Neutrophil (primary cell): ENCODE data around the gene ISG20L2.

Source experiments
- H3K27ac ChIP-seq: fragments of 200-600 bp; sonication (generic); 2 replicates; pipeline ENCODE4 v1.5.1; 2016; ENCODE audit warnings: mild to moderate bottlenecking, moderate library complexity
- H3K27me3 ChIP-seq: fragments of 200-600 bp; sonication (generic); 2 replicates; pipeline ENCODE4 v1.6.0; 2016; ENCODE audit warnings: mild to moderate bottlenecking
- H3K36me3 ChIP-seq: fragments of 200-600 bp; sonication (generic); 2 replicates; pipeline ENCODE4 v1.5.1; 2017
- H3K4me1 ChIP-seq, 2 experiments: fragments of 200-600 bp in 1 of 2; sonication (generic) in 1 of 2; 1 replicate in 1 of 2; 2 replicates in 1 of 2; pipeline versions ENCODE4 v1.5.1 to v1.6.1; 2013 to 2016; ENCODE audit warnings: low read depth in 1 of 2, low read length in 1 of 2, mild to moderate bottlenecking in 1 of 2, moderate library complexity in 1 of 2; ENCODE audit not compliant: control insufficient read depth in 1 of 2, insufficient read depth in 1 of 2
- H3K4me3 ChIP-seq, 2 experiments: fragments of 200-600 bp in 1 of 2; sonication (generic) in 1 of 2; 1 replicate in 1 of 2; 2 replicates in 1 of 2; pipeline ENCODE4 v1.5.1; 2013 to 2016; ENCODE audit warnings: low read depth in 1 of 2, low read length in 1 of 2, mild to moderate bottlenecking in 1 of 2, moderate library complexity in 1 of 2
- H3K9me3 ChIP-seq: fragments of 200-600 bp; sonication (generic); 2 replicates; pipeline ENCODE4 v1.5.1; 2016
- TF ChIP-seq, protein P1 (sequence below): fragments of 200-600 bp; sonication (generic); IDR thresholded peaks from 2 replicates; pipeline ENCODE4 v1.5.1; 2016; ENCODE audit warnings: antibody characterized with exemption

ISG20L2 gene

DNA sequence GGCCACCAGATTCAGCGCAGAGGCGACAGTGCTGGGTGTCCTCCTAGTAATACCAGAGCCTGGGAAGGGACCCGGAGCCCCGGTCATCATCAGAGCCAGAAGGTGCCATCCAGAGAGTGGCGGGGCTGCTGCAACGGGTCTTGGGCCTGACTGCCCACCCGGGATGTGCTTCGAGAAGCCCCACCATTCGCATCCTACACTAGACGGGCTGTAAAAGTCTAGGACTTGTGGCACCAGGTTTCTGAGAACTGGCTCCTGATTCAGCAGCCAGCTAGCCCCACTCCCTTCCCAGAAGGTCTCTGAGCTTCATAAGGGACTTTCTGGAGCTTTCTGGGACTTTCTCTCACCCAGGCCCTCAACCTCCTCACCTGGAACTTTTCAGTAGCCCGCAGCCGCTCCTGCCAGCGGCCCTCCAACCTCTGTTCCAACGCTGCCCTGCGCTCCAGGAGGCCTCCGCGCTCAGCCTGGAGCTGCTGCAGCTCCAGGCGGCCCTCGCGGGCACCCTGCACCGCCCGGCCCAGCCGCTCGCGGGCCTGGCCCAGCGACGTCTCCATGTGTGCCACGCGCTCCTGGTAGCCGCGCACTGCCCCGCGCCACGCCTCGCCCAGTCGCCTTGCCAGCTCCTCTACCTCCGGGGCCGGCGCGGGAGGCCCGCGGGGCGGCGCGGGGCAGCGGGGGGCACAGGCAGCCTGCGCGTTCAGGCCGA is 52.3 kb downstream of the ISG20L2 start:
- peaks cover 98% of the 10 kb centered on the region for H3K27me3 ChIP-seq
- no peak overlapping the region for H3K4me3 ChIP-seq
- H3K36me3 ChIP-seq = no peaks in the 10 kb centered on the region
- no peaks in the 10 kb centered on the region for H3K4me1 ChIP-seq
- no peaks in the 10 kb centered on the region for H3K9me3 ChIP-seq
- TF ChIP-seq, protein P1, sequence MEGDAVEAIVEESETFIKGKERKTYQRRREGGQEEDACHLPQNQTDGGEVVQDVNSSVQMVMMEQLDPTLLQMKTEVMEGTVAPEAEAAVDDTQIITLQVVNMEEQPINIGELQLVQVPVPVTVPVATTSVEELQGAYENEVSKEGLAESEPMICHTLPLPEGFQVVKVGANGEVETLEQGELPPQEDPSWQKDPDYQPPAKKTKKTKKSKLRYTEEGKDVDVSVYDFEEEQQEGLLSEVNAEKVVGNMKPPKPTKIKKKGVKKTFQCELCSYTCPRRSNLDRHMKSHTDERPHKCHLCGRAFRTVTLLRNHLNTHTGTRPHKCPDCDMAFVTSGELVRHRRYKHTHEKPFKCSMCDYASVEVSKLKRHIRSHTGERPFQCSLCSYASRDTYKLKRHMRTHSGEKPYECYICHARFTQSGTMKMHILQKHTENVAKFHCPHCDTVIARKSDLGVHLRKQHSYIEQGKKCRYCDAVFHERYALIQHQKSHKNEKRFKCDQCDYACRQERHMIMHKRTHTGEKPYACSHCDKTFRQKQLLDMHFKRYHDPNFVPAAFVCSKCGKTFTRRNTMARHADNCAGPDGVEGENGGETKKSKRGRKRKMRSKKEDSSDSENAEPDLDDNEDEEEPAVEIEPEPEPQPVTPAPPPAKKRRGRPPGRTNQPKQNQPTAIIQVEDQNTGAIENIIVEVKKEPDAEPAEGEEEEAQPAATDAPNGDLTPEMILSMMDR = no peak
- no peak overlapping the region for H3K27ac ChIP-seq

DNA sequence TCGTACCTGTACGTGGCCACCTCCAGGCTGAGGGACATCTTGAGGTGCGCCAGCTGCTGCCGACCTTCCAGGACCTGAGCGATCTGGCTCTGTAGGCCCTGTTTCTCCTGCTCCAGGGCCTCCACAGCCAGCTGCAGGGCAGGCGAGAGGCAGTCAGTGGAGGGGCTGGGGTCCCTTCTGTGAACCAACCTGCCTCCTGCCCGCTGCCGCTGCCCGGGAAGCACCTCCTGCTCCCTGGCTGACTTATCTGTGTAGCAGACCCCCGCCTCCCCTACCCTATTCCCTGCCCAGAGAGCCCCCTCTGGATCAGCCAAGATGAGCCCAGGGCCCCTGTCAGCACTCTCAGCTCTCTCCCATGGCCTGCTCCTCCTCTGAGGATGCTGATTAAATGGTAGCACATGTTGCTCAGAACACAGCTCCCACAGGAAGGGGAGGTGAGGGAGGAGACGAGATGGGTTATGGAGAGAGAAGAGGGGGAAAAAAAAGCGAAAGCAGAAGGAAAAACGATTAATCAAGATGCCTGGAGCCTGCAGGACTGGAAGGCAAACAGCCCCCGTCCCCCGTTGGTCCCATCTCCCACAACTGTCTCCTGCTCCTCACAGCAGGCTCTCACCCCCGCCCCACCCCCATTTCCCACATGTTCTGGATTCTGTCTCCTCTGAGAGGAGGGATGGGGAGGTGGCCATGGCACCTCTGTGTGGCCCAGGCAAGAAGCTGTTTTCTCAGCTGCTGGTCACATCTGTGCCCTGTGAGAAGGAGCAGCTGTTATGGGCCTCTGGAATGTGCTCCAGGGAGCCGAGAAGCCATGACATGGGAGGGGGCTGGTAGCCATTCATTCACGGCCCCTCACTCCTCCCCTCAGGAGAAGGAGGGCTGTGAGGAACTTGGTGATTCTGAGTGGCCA is 53.1 kb downstream of the ISG20L2 start:
- peaks cover 98% of the 10 kb centered on the region for H3K27me3 ChIP-seq
- no peak overlapping the region for H3K27ac ChIP-seq
- H3K4me1 ChIP-seq = no peaks in the 10 kb centered on the region

DNA sequence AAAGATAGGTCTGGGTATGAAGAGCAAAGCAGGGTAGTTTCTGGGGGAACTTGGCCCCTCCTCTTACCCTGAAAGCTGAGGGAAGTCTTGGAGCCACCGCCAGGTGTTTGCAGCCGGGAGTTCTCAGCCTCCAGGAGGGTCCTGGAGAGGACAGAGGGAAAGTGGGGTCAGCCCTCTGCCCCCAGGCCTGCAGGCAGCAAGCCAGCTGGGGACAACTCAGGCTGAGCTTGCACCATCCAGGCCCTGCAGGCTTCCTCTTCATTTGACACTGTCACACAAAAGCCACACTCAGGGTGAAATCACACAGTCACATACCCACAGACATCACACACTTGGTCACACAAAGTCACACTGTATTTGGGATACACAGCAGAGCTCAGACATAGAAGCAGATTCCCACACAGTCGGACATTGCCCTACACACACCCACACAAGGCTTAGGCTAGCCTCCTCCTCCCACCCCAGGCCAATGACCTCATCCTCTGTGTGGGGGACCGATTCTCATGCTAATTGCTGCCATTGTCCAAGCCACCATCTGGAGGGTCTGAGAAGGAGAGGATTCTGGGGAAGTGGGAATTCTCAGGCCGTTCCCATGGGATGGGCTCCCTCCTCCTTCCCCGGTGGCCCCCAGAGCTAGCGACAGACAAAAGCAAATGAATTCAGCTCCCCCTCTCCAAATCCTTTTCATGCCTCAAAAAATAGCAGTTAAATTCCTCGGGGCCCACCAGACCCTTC is 55.0 kb downstream of the ISG20L2 start:
- Histone ChIP-seq H3K27ac (no peak overlapping the region), H3K27me3 (peaks cover 97% of the 10 kb centered on the region), H3K36me3 (no peaks in the 10 kb centered on the region), H3K4me1 (no peaks in the 10 kb centered on the region), H3K4me3 (no peak overlapping the region), H3K9me3 (no peaks in the 10 kb centered on the region)
- TF ChIP-seq, protein P1 = no peak

More for the DNA sequence above, 53.1 kb downstream of the ISG20L2 start:
- Histone ChIP-seq H3K9me3 (no peaks in the 10 kb centered on the region), H3K4me3 (no peak overlapping the region), H3K36me3 (no peaks in the 10 kb centered on the region)
- TF ChIP-seq, protein P1 = no peak
